ENCODE data around the gene FAM107B. TPM values are rescaled to one million over a fixed set of nuclear protein-coding genes. Genes with fewer than 3 reads are reported as not detected.

Gene FAM107B
- total RNA-seq, 1 donor from 2014 or later, result 286 TPM

DNA sequence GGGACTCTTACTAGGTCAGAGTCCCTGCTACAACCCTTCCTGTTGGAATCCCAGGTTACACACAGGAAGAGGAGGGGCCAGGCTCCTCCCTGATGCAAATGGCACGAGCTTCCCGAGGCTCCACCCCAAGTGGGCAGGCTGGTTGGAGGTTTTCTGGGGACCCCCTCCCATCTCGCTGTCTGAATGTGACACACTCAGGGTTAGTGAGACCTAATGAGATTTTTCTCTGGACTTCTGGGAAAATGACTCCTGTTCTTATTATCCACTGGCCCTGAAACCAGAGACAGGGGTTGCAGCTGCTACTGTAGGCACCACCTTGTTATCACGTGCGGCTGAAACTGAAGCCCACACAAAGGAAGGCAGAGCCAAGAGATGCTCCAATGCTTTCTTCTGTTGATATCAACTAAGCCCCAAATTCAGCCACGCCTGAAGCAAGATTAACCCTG, 103.3 kb downstream of the FAM107B start:
- TF ChIP-seq, protein P1, sequence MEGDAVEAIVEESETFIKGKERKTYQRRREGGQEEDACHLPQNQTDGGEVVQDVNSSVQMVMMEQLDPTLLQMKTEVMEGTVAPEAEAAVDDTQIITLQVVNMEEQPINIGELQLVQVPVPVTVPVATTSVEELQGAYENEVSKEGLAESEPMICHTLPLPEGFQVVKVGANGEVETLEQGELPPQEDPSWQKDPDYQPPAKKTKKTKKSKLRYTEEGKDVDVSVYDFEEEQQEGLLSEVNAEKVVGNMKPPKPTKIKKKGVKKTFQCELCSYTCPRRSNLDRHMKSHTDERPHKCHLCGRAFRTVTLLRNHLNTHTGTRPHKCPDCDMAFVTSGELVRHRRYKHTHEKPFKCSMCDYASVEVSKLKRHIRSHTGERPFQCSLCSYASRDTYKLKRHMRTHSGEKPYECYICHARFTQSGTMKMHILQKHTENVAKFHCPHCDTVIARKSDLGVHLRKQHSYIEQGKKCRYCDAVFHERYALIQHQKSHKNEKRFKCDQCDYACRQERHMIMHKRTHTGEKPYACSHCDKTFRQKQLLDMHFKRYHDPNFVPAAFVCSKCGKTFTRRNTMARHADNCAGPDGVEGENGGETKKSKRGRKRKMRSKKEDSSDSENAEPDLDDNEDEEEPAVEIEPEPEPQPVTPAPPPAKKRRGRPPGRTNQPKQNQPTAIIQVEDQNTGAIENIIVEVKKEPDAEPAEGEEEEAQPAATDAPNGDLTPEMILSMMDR (IDR thresholded peaks at IDR 0.05), result no peak
- ChIA-PET POLR2A (interaction anchor here (0.6 kb wide), 1 partner anchor 143 kb away, joined by 3 read pairs; no protein-coding TSS in a partner anchor), CTCF (no interaction called here)
- Mint-ChIP-seq H3K4me3 (no peak overlapping the region), H3K9me3 (peaks cover 4% of the 10 kb centered on the region), H3K27me3 (no peaks in the 10 kb centered on the region), H3K4me1 (peaks cover 25% of the 10 kb centered on the region), H3K36me3 (ENCODE audit: low read depth) (no peaks in the 10 kb centered on the region), H3K27ac (no peak overlapping the region)
- ATAC-seq (ENCODE audit: low read depth) (no peak), DNase-seq (no peak)
- intact Hi-C loops (cut with micrococcal nuclease), result no loop called here

- Mint-ChIP-seq H3K4me3 (no peak overlapping the region), H3K4me1 (peaks cover 25% of the 10 kb centered on the region), H3K27me3 (no peaks in the 10 kb centered on the region), H3K36me3 (ENCODE audit: low read depth) (no peaks in the 10 kb centered on the region), H3K9me3 (peaks cover 9% of the 10 kb centered on the region), H3K27ac (no peak overlapping the region)
- ATAC-seq (ENCODE audit: low read depth) (no peak), DNase-seq (no peak)
- CTCF ChIA-PET, result no interaction called here
- TF ChIP-seq, protein P1 (IDR thresholded peaks at IDR 0.05), result no peak
- POLR2A ChIA-PET, result interaction anchor here (1.0 kb wide), 1 partner anchor 12 kb away, joined by 3 read pairs; no protein-coding TSS in a partner anchor
- intact Hi-C loops (cut with micrococcal nuclease), result no loop called here
Observed at GRCh38 chr10:14670551-14671240, 104.0 kb downstream of the FAM107B start.

DNA sequence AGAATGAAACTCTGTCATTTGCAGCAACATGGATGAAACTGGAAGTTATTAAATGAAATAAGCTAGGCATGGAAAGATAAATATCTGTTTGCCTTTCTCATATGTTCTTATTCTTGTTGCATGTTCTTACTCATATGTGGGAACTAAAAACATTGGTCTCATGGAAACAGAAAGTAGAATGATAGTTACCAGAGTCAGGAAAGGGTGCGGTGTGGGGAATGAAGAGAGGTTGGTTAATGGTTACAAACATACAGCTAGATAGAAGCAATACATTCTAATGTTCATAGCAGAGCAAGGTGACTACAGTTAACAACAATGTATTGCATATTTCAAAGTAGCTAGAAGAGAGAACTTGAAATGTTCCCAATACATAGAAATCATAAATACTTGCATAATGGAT, 105.1 kb downstream of the FAM107B start:
- CTCF ChIA-PET, result interaction anchor here (0.6 kb wide), 1 partner anchor 65 kb away, joined by 3 read pairs; no protein-coding TSS in a partner anchor
- Mint-ChIP-seq H3K4me1 (peaks cover 19% of the 10 kb centered on the region), H3K27me3 (no peaks in the 10 kb centered on the region), H3K4me3 (no peak overlapping the region), H3K9me3 (peaks cover 10% of the 10 kb centered on the region), H3K36me3 (ENCODE audit: low read depth) (no peaks in the 10 kb centered on the region), H3K27ac (no peak overlapping the region)
- DNase-seq, result no peak
- no peak for ATAC-seq (ENCODE audit: low read depth)
- POLR2A ChIA-PET, result interaction anchor here (1.0 kb wide), 1 partner anchor 11 kb away, joined by 3 read pairs; no protein-coding TSS in a partner anchor
- TF ChIP-seq, protein P1 (IDR thresholded peaks at IDR 0.05), result no peak
- intact Hi-C loops (cut with micrococcal nuclease), result no loop called here

DNA sequence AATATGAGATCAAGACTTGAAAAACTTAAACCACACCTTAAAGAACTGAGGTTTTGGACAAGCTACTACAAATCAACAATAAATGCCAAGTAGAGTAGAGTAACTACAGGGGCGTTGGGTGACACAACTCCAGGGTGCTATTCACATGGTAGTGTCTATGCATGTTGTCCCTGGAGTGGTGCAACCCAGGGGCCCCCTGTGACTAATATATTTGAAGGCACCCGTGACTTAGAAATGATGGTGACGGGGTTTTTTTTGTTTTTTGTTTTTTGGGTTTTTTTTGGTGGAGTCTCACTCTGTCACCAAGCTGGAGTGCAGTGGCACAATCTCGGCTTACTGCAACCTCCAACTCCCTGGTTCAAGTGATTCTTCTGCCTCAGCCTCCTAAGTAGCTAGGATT, 106.9 kb downstream of the FAM107B start:
- CTCF ChIA-PET, result no interaction called here
- POLR2A ChIA-PET, result no interaction called here
- H3K36me3 Mint-ChIP-seq (ENCODE audit: low read depth), result no peaks in the 10 kb centered on the region
- intact Hi-C loops (cut with micrococcal nuclease), result no loop called here
- no peak overlapping the region for H3K27ac Mint-ChIP-seq
- ATAC-seq (ENCODE audit: low read depth), result no peak
- no peaks in the 10 kb centered on the region for H3K27me3 Mint-ChIP-seq
- no peak for DNase-seq
- TF ChIP-seq, protein P1 (IDR thresholded peaks at IDR 0.05), result no peak
- H3K4me3 Mint-ChIP-seq, result no peak overlapping the region
- H3K9me3 Mint-ChIP-seq, result peaks cover 10% of the 10 kb centered on the region
- H3K4me1 Mint-ChIP-seq, result peaks cover 9% of the 10 kb centered on the region

- Mint-ChIP-seq H3K9me3 (peaks cover 10% of the 10 kb centered on the region), H3K27me3 (no peaks in the 10 kb centered on the region), H3K27ac (no peak overlapping the region), H3K4me1 (peaks cover 11% of the 10 kb centered on the region), H3K4me3 (no peak overlapping the region), H3K36me3 (ENCODE audit: low read depth) (no peaks in the 10 kb centered on the region)
- CTCF ChIA-PET, result no interaction called here
- POLR2A ChIA-PET, result no interaction called here
- ATAC-seq (ENCODE audit: low read depth) (no peak), DNase-seq (no peak)
- TF ChIP-seq, protein P1 (IDR thresholded peaks at IDR 0.05), result no peak
- intact Hi-C loops (cut with micrococcal nuclease), result no loop called here
Observed at GRCh38 chr10:14667280-14667679, 107.4 kb downstream of the FAM107B start.

Data from activated B cell treated with CpG ODN at 0.5 μM for 24 hours (primary cell).